Hepatocyte (in vitro differentiated cells): Measurements from ENCODE around the gene TTC34.

Source experiments
- CTCF ChIP-seq: fragments of 200-600 bp; sonication (generic); IDR thresholded peaks from 2 replicates; pipeline ENCODE4 v1.5.1; 2016; ENCODE audit warnings: antibody characterized with exemption, mild to moderate bottlenecking; ENCODE audit not compliant: poor library complexity
- EZH2 ChIP-seq: fragments of 200-600 bp; sonication (generic); IDR thresholded peaks from 2 replicates; pipeline ENCODE4 v1.6.1; 2016; ENCODE audit warnings: antibody characterized with exemption, mild to moderate bottlenecking, borderline replicate concordance
- EZH2phosphoT487 ChIP-seq: fragments of 200-600 bp; sonication (generic); IDR thresholded peaks from one replicate; pipeline ENCODE4 v1.6.1; 2018; ENCODE audit warnings: antibody characterized with exemption, mild to moderate bottlenecking, low read depth, moderate library complexity; ENCODE audit not compliant: unreplicated experiment, severe bottlenecking

GRCh38 chr1:2644171-2644570 lies 157.3 kb downstream of the TTC34 start:
- no peak for TF ChIP-seq EZH2phosphoT487
- no peak for TF ChIP-seq CTCF
- no peak for TF ChIP-seq EZH2
